Measurements from ENCODE around the gene GBP3. TPM values are rescaled to one million over a fixed set of nuclear protein-coding genes. Genes with fewer than 3 reads are reported as not detected.
"Not testable (repeated sequence)": the region's sequence is repeated elsewhere in the genome, so short reads cannot be mapped to it uniquely, and the experiment has no call there.

Gene GBP3
- total RNA-seq, 4 donors from 2014 or later = 9.2 to 25.8 (median 11.2) TPM

GRCh38 chr1:89008511-89008910 is 14.2 kb downstream of the GBP3 start:
- TF ChIP-seq POLR2A (IDR thresholded peaks at IDR 0.05) = no peak
- TF ChIP-seq EP300 (IDR thresholded peaks at IDR 0.05) = no peak
- TF ChIP-seq CTCF (IDR thresholded peaks at IDR 0.05) = no peak
- no peak overlapping the region for H3K27ac ChIP-seq
- H3K4me3 ChIP-seq = no peak overlapping the region
- 84 to 85% methylated on average over 4 of the region's 4 CpGs for WGBS, 2 donors
- no peaks in the 10 kb centered on the region for H3K27me3 ChIP-seq
- H3K9me3 ChIP-seq = no peaks in the 10 kb centered on the region
- H3K4me1 ChIP-seq = peaks cover 0 to 26% (median 0%) of the 10 kb centered on the region in 4 donors
- H3K36me3 ChIP-seq = peaks cover 0 to 82% (median 3%) of the 10 kb centered on the region in 3 donors
- no peak for DNase-seq (ENCODE audit: low spot score in 2 of 2)

- Histone ChIP-seq H3K27ac (peak overlapping the region in 3 of 4 donors; percentile 61 to 78 (median 76)), H3K4me3 (no peak overlapping the region), H3K4me1 (peaks cover 0 to 34% (median 0%) of the 10 kb centered on the region in 4 donors), H3K36me3 (peaks cover 0 to 52% (median 3%) of the 10 kb centered on the region in 3 donors), H3K27me3 (no peaks in the 10 kb centered on the region), H3K9me3 (no peaks in the 10 kb centered on the region)
- TF ChIP-seq POLR2A (IDR thresholded peaks at IDR 0.05) (peak in 1 of 2 donors; percentile 18), CTCF (IDR thresholded peaks at IDR 0.05) (no peak), EP300 (IDR thresholded peaks at IDR 0.05) (peak; percentile 17 to 54)
- peak in 1 of 2 donors; percentile 25 for DNase-seq (ENCODE audit: low spot score in 2 of 2)
- WGBS, 2 donors = 62 to 71% methylated on average over 9 of the region's 9 CpGs
Measured at GRCh38 chr1:89005286-89006151, 17.1 kb downstream of the GBP3 start.

GRCh38 chr1:89002176-89002575 is 20.5 kb downstream of the GBP3 start:
- H3K4me1 ChIP-seq = peaks cover 0 to 29% (median 0%) of the 10 kb centered on the region in 4 donors
- H3K4me3 ChIP-seq; H3K27me3 ChIP-seq; H3K9me3 ChIP-seq; H3K27ac ChIP-seq; DNase-seq (ENCODE audit: low spot score in 2 of 2): not testable (repeated sequence)
- peaks cover 0 to 19% (median 3%) of the 10 kb centered on the region in 3 donors for H3K36me3 ChIP-seq

GRCh38 chr1:89001510-89001909 is 21.2 kb downstream of the GBP3 start:
- Histone ChIP-seq H3K4me1 (peaks cover 0 to 24% (median 0%) of the 10 kb centered on the region in 4 donors), H3K9me3 (no peaks in the 10 kb centered on the region), H3K4me3 (no peak overlapping the region), H3K36me3 (peaks cover 0 to 16% (median 3%) of the 10 kb centered on the region in 3 donors), H3K27ac (peak overlapping the region in 1 of 4 donors; percentile 9), H3K27me3 (no peaks in the 10 kb centered on the region)
- no peak for DNase-seq (ENCODE audit: low spot score in 2 of 2)
- TF ChIP-seq EP300 (IDR thresholded peaks at IDR 0.05) (no peak), CTCF (IDR thresholded peaks at IDR 0.05) (no peak), POLR2A (IDR thresholded peaks at IDR 0.05) (no peak)

- WGBS, 2 donors = 2 to 8% methylated on average over 2 of the region's 2 CpGs
- Histone ChIP-seq H3K36me3 (no peaks in the 10 kb centered on the region), H3K27ac (no peak overlapping the region), H3K4me3 (no peak overlapping the region), H3K4me1 (peaks cover 0 to 15% (median 0%) of the 10 kb centered on the region in 4 donors), H3K27me3 (no peaks in the 10 kb centered on the region), H3K9me3 (no peaks in the 10 kb centered on the region)
- DNase-seq (ENCODE audit: low spot score in 2 of 2) = peak in 1 of 2 donors; percentile 68
- TF ChIP-seq POLR2A (IDR thresholded peaks at IDR 0.05) = no peak
- TF ChIP-seq CTCF (IDR thresholded peaks at IDR 0.05) = peak; percentile 33 to 81 (median 54)
Measured at GRCh38 chr1:88998716-88999115, 23.9 kb downstream of the GBP3 start.
